Hippocampal formation (tissue), 2 donors: ENCODE results near the gene CACNA1A.
"Not testable (repeated sequence)": the region's sequence is repeated elsewhere in the genome, so short reads cannot be mapped to it uniquely, and the experiment has no call there.

ENCODE experiments used
- DNase-seq, 2 donors: peaks; one replicate each; lab custom pipeline; 2025; lab: John Stamatoyannopoulos, UW

Gene CACNA1A

GRCh38 chr19:13229246-13229645, 277.0 kb downstream of the CACNA1A start:
- DNase-seq: no peak

GRCh38 chr19:13228561-13228960, 277.7 kb downstream of the CACNA1A start:
- no peak for DNase-seq

- no peak for DNase-seq
Observed at GRCh38 chr19:13226983-13227382, 279.3 kb downstream of the CACNA1A start.

GRCh38 chr19:13225973-13226865, 280.1 kb downstream of the CACNA1A start:
- DNase-seq: no peak

- DNase-seq: no peak
Observed at GRCh38 chr19:13225085-13225484, 281.2 kb downstream of the CACNA1A start.

- no peak for DNase-seq
Observed at GRCh38 chr19:13220847-13221246, 285.4 kb downstream of the CACNA1A start.

- DNase-seq: no peak
Observed at GRCh38 chr19:13215572-13216380, 290.5 kb downstream of the CACNA1A start.

- no peak for DNase-seq
Observed at GRCh38 chr19:13214036-13214730, 292.1 kb downstream of the CACNA1A start.

GRCh38 chr19:13212759-13213330, 293.4 kb downstream of the CACNA1A start:
- DNase-seq: no peak

- no peak for DNase-seq
Observed at GRCh38 chr19:13211426-13212308, 294.6 kb downstream of the CACNA1A start.

GRCh38 chr19:13210941-13211340, 295.3 kb downstream of the CACNA1A start:
- DNase-seq: no peak

GRCh38 chr19:13210339-13210775, 295.9 kb downstream of the CACNA1A start:
- DNase-seq: no peak

GRCh38 chr19:13209484-13210338, 296.6 kb downstream of the CACNA1A start:
- DNase-seq: no peak

- DNase-seq: no peak
Observed at GRCh38 chr19:13208672-13209483, 297.4 kb downstream of the CACNA1A start.

GRCh38 chr19:13207846-13208671, 298.2 kb downstream of the CACNA1A start:
- DNase-seq: no peak

- no peak for DNase-seq
Observed at GRCh38 chr19:13207237-13207845, 298.9 kb downstream of the CACNA1A start.

GRCh38 chr19:13206587-13206986, 299.7 kb downstream of the CACNA1A start:
- DNase-seq: no peak

GRCh38 chr19:13202112-13202511, 304.2 kb downstream of the CACNA1A start:
- not testable (repeated sequence) for DNase-seq
